Progenitor cell of endocrine pancreas (in vitro differentiated cells): Measurements from ENCODE around the gene TEX29. TPM values are rescaled to one million over a fixed set of nuclear protein-coding genes. Genes with fewer than 3 reads are reported as not detected.

Experiments
- DNase-seq: peaks from one replicate; pipeline ENCODE4 v3.0.0; 2021; ENCODE audit warnings: low spot score; ENCODE audit not compliant: unreplicated experiment
- H3K27ac Mint-ChIP-seq: 2 replicates; pipeline ENCODE4 v1.8.0; 2021; ENCODE audit warnings: mild to moderate bottlenecking, moderate library complexity, mixed read lengths
- H3K27me3 Mint-ChIP-seq: 2 replicates; pipeline ENCODE4 v1.8.0; 2021; ENCODE audit warnings: mixed read lengths
- H3K36me3 Mint-ChIP-seq: 2 replicates; pipeline ENCODE4 v1.8.0; 2022; ENCODE audit warnings: mixed read lengths; ENCODE audit not compliant: insufficient read depth
- H3K4me1 Mint-ChIP-seq: 2 replicates; pipeline ENCODE4 v1.8.0; 2021; ENCODE audit warnings: low read depth, mixed read lengths
- H3K4me3 Mint-ChIP-seq: 2 replicates; pipeline ENCODE4 v1.8.0; 2021; ENCODE audit warnings: low read depth, mild to moderate bottlenecking, moderate library complexity, mixed read lengths
- H3K9me3 Mint-ChIP-seq: 2 replicates; pipeline ENCODE4 v1.8.0; 2021; ENCODE audit warnings: low read depth, mixed read lengths
- total RNA-seq: library from RNA; stranded (reverse); gene quantifications from 2 replicates; pipeline ENCODE4 v1.2.1, GENCODE V29; 2021
- TF ChIP-seq, protein P1 (sequence below): fragments of 200-600 bp; sonication (generic); IDR thresholded peaks from one replicate; pipeline ENCODE4 v1.5.0; 2021; ENCODE audit warnings: antibody characterized with exemption, mild to moderate bottlenecking; ENCODE audit not compliant: unreplicated experiment

The TEX29 gene
- total RNA-seq, 1 donor from 2014 or later: 0.43 TPM

DNA sequence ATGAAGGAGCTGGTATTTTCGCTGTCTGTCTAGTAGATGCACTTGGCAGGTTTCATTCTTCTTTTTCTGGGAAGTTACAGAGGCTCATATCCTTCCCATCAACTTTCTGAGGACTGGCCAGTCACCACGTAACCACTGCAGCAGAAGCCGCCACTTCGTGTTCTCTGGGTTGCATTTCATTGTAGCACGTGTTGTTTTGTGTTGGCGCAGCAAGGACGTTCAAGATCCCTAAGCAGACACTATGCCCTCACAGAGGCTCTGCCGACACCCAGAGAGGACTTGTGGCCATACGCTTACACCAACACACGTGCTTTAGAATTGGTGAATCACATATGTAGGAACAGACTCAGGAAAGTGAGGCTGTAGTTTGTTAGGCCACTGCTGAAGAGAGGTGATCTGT lies 42.2 kb upstream of the TEX29 start:
- H3K27me3 Mint-ChIP-seq: no peaks in the 10 kb centered on the region
- H3K27ac Mint-ChIP-seq: peak overlapping the region; percentile 68
- TF ChIP-seq, protein P1, sequence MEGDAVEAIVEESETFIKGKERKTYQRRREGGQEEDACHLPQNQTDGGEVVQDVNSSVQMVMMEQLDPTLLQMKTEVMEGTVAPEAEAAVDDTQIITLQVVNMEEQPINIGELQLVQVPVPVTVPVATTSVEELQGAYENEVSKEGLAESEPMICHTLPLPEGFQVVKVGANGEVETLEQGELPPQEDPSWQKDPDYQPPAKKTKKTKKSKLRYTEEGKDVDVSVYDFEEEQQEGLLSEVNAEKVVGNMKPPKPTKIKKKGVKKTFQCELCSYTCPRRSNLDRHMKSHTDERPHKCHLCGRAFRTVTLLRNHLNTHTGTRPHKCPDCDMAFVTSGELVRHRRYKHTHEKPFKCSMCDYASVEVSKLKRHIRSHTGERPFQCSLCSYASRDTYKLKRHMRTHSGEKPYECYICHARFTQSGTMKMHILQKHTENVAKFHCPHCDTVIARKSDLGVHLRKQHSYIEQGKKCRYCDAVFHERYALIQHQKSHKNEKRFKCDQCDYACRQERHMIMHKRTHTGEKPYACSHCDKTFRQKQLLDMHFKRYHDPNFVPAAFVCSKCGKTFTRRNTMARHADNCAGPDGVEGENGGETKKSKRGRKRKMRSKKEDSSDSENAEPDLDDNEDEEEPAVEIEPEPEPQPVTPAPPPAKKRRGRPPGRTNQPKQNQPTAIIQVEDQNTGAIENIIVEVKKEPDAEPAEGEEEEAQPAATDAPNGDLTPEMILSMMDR: no peak
- H3K36me3 Mint-ChIP-seq: peaks cover 14% of the 10 kb centered on the region
- no peaks in the 10 kb centered on the region for H3K9me3 Mint-ChIP-seq
- H3K4me1 Mint-ChIP-seq: peaks cover 2% of the 10 kb centered on the region
- no peak overlapping the region for H3K4me3 Mint-ChIP-seq
- no peak for DNase-seq

GRCh38 chr13:111278743-111279652 lies 41.4 kb upstream of the TEX29 start:
- DNase-seq: no peak
- Mint-ChIP-seq H3K27me3 (no peaks in the 10 kb centered on the region), H3K27ac (no peak overlapping the region), H3K36me3 (peaks cover 16% of the 10 kb centered on the region), H3K9me3 (no peaks in the 10 kb centered on the region), H3K4me3 (no peak overlapping the region), H3K4me1 (peaks cover 2% of the 10 kb centered on the region)
- TF ChIP-seq, protein P1: no peak

DNA sequence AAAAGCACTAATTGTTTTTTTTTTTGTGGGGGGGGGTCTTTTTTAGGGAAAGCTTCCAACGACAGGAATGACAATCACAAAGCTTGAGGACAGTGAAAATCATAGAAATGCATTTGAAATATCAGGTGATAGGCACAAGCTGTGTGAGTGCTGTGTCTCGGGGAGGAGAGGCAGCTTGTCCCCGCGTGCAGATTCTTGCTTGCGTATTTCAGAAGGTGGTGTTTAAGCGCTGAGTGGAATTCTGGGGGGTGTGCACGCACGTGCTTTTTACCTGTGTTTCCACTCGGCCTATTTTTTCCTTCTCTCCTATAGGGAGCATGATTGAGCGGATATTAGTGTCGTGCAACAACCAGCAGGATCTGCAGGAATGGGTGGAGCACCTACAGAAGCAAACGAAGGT lies 40.2 kb upstream of the TEX29 start:
- H3K9me3 Mint-ChIP-seq: no peaks in the 10 kb centered on the region
- DNase-seq: no peak
- TF ChIP-seq, protein P1: no peak
- H3K4me1 Mint-ChIP-seq: peaks cover 2% of the 10 kb centered on the region
- no peaks in the 10 kb centered on the region for H3K27me3 Mint-ChIP-seq
- no peak overlapping the region for H3K4me3 Mint-ChIP-seq
- H3K36me3 Mint-ChIP-seq: peaks cover 19% of the 10 kb centered on the region
- H3K27ac Mint-ChIP-seq: no peak overlapping the region

DNA sequence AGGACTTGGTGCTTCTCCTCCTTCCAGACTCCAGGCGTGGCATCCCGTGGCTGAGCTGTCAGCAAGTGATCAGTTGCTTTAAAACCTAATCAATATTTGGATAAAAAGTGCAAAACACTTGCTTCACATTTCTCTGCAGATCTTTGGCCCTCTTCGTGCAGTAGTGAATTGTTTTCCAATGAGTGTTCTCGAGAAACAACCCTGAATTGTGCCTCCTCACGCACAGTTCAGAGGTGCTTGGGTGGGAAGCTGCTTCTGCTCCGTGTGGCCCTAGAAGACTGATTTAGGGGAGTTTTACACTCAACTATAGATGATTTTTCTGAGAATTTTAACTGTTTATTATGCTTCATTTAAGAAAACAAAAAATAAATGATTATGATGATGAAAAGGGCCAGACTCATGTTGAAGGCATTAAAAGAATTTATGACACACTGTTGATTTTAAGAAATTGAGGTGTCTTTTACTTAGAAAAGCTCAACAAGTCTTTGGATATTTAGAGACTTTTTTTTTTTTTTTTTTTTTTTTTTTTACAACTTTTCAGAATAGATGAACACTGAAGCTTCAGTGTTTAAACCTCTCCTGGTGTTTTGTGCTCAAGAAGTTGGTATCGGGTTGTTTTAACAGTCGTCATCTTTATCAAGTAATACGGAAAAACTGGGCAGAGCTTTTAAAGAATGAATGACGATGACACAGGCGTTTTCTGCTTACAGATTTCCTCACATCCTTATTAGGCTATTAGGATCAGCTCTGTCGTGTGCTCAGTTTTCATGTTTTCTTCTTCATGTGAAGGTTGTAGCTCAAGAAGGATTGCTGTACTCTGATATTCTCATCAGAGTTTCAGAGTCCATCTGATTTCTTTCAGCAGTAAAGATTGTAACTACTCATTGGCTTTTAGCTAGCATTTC lies 39.5 kb upstream of the TEX29 start:
- Mint-ChIP-seq H3K9me3 (no peaks in the 10 kb centered on the region), H3K36me3 (peaks cover 22% of the 10 kb centered on the region), H3K27ac (peak overlapping the region; percentile 39), H3K27me3 (no peaks in the 10 kb centered on the region), H3K4me3 (no peak overlapping the region), H3K4me1 (peaks cover 2% of the 10 kb centered on the region)
- no peak for DNase-seq
- TF ChIP-seq, protein P1: no peak

- Mint-ChIP-seq H3K4me3 (no peak overlapping the region), H3K4me1 (peaks cover 2% of the 10 kb centered on the region), H3K9me3 (no peaks in the 10 kb centered on the region), H3K27me3 (no peaks in the 10 kb centered on the region), H3K27ac (no peak overlapping the region), H3K36me3 (peaks cover 24% of the 10 kb centered on the region)
- TF ChIP-seq, protein P1: no peak
- DNase-seq: no peak
Observed at GRCh38 chr13:111281751-111282311, 38.6 kb upstream of the TEX29 start.
